Fibroblast of lung (primary cell): ENCODE measurements around the gene XYLB. TPM values are rescaled to one million over a fixed set of nuclear protein-coding genes. Genes with fewer than 3 reads are reported as not detected.

Experiments used
- DNase-seq, 2 donors: peaks; one replicate each; pipeline versions ENCODE4 v3.0.0 to v3.0.0-alpha.2; 2010; ENCODE audit warnings: low read depth in 2 of 2
- H2AFZ ChIP-seq: 2 replicates; pipeline ENCODE4 v1.5.1; 2012; ENCODE audit warnings: low read length, control low read depth, inconsistent platforms
- H3K27ac ChIP-seq: 2 replicates; pipeline ENCODE4 v1.5.1; 2011; ENCODE audit warnings: low read length, control low read depth; ENCODE audit not compliant: insufficient read depth
- H3K27me3 ChIP-seq: 2 replicates; pipeline ENCODE4 v1.5.1; 2011; ENCODE audit warnings: mild to moderate bottlenecking, low read length; ENCODE audit not compliant: control insufficient read depth, insufficient read depth
- H3K36me3 ChIP-seq: 2 replicates; pipeline ENCODE4 v1.5.1; 2011; ENCODE audit warnings: low read length; ENCODE audit not compliant: control insufficient read depth, insufficient read depth
- H3K4me1 ChIP-seq: 2 replicates; pipeline ENCODE4 v1.5.1; 2011; ENCODE audit warnings: low read length; ENCODE audit not compliant: control insufficient read depth, insufficient read depth; ENCODE audit errors: extremely low read depth
- H3K4me2 ChIP-seq: 2 replicates; pipeline ENCODE4 v1.5.1; 2011; ENCODE audit warnings: low read length, control low read depth; ENCODE audit not compliant: insufficient read depth; ENCODE audit errors: extremely low read depth
- H3K4me3 ChIP-seq, 4 experiments: fragments of 200-600 bp in 1 of 4; sonication (generic) in 1 of 4; replicated peaks in 1 of 4; 2 replicates each; pipeline ENCODE4 v1.5.1; 2011 to 2016; ENCODE audit warnings: low read length in 4 of 4, low read depth in 3 of 4, mild to moderate bottlenecking in 3 of 4, control low read depth in 2 of 4, inconsistent platforms in 1 of 4, mixed read lengths in 1 of 4; ENCODE audit not compliant: insufficient read depth in 1 of 4; ENCODE audit errors: control extremely low read depth in 1 of 4
- H3K79me2 ChIP-seq: 2 replicates; pipeline ENCODE4 v1.5.1; 2012; ENCODE audit warnings: mild to moderate bottlenecking, low read length, inconsistent platforms; ENCODE audit not compliant: control insufficient read depth, insufficient read depth
- H3K9ac ChIP-seq: 2 replicates; pipeline ENCODE4 v1.5.1; 2011; ENCODE audit warnings: mild to moderate bottlenecking, low read length, control low read depth; ENCODE audit not compliant: insufficient read depth
- H3K9me3 ChIP-seq: 2 replicates; pipeline ENCODE4 v1.5.1; 2012; ENCODE audit warnings: low read depth, low read length; ENCODE audit not compliant: control insufficient read depth, insufficient read depth
- H4K20me1 ChIP-seq: 2 replicates; pipeline ENCODE4 v1.5.1; 2011; ENCODE audit warnings: low read length; ENCODE audit not compliant: control insufficient read depth, insufficient read depth; ENCODE audit errors: extremely low read depth
- EZH2 ChIP-seq: IDR thresholded peaks from 2 replicates; pipeline ENCODE4 v1.5.1; 2012; ENCODE audit warnings: low read length, control low read depth, mild to moderate bottlenecking; ENCODE audit errors: missing control alignments
- polyA plus RNA-seq, 2 donors: library from polyadenylated mRNA; depleted of rRNA in 1 of 2; stranded (reverse) in 1 of 2; unstranded in 1 of 2; fragments of >200 nt; gene quantifications; 2 replicates each; pipeline ENCODE4 v1.2.1, GENCODE V29; 2011 to 2012; ENCODE audit warnings: missing spikeins in 1 of 2
- total RNA-seq: library from RNA; depleted of rRNA; stranded (reverse); fragments of >200 nt; gene quantifications from 2 replicates; pipeline ENCODE4 v1.2.1, GENCODE V29; 2014
- TF ChIP-seq, protein P1 (sequence below), 2 donors: IDR thresholded peaks in 1 of 2; conservative IDR thresholded peaks in 1 of 2; 1 replicate in 1 of 2; 2 replicates in 1 of 2; pipeline ENCODE4 v1.5.1; 2011 to 2012; ENCODE audit warnings: low read length in 2 of 2, control low read depth in 1 of 2, inconsistent platforms in 1 of 2, low read depth in 1 of 2, mild to moderate bottlenecking in 1 of 2

The XYLB gene
- total and polyA plus RNA-seq, 2 donors (not counting 1 experiment from before 2014, with no cell fraction given): 2.2 to 5.1 TPM

DNA sequence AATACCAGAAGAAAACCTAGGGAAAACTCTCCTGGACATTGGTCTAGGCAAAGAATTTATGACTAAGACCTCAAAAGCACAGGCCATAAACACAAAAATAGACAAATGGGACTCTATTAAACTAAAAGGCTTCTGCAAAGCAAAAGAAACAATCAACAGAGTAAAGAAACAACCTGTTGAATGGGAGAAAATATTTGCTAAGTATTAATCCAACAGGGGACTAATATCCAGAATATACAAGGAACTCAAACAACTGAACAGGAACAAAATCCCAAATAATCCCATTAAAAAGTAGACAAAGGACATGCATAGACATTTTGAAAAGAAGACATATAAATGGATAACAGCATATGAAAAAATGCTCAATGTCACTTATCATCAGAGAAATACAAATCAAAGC, 100.2 kb downstream of the XYLB start:
- no peak overlapping the region for H3K4me2 ChIP-seq
- no peak for DNase-seq

DNA sequence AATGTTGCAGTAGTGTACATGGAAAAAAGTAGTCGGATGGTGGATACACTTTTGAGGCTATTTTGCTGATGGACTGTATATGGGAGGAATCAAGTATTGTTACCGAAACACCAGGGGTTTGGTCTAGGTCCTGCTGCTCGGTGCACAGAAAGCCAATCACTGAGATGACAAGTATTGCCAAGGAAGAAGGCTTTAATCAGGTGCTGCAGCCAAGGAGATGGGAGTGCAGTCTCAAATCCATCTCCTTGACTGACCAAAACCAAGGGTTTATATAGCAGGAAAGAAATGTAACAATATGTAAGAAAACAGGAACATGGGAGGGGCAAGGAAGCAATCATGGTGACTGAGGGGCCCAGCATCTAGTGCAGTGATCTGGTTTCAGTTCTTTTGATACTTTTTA, 104.3 kb downstream of the XYLB start:
- no peak for DNase-seq
- Histone ChIP-seq H4K20me1 (no peaks in the 10 kb centered on the region), H3K4me2 (no peak overlapping the region), H3K9ac (no peak overlapping the region), H3K79me2 (no peaks in the 10 kb centered on the region), H3K36me3 (no peaks in the 10 kb centered on the region), H3K4me1 (no peaks in the 10 kb centered on the region), H3K27me3 (no peaks in the 10 kb centered on the region), H3K9me3 (no peaks in the 10 kb centered on the region), H3K4me3 (no peak overlapping the region), H3K27ac (no peak overlapping the region), H2AFZ (no peak overlapping the region)
- TF ChIP-seq, protein P1, sequence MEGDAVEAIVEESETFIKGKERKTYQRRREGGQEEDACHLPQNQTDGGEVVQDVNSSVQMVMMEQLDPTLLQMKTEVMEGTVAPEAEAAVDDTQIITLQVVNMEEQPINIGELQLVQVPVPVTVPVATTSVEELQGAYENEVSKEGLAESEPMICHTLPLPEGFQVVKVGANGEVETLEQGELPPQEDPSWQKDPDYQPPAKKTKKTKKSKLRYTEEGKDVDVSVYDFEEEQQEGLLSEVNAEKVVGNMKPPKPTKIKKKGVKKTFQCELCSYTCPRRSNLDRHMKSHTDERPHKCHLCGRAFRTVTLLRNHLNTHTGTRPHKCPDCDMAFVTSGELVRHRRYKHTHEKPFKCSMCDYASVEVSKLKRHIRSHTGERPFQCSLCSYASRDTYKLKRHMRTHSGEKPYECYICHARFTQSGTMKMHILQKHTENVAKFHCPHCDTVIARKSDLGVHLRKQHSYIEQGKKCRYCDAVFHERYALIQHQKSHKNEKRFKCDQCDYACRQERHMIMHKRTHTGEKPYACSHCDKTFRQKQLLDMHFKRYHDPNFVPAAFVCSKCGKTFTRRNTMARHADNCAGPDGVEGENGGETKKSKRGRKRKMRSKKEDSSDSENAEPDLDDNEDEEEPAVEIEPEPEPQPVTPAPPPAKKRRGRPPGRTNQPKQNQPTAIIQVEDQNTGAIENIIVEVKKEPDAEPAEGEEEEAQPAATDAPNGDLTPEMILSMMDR (conservative IDR thresholded peaks at IDR 0.05 in 1 of 2, IDR thresholded peaks at IDR 0.05 in 1 of 2; ENCODE audit: low read depth in 1 of 2, low read length in 2 of 2): no peak
- TF ChIP-seq EZH2: no peak

More for the DNA sequence above, 100.2 kb downstream of the XYLB start:
- TF ChIP-seq, protein P1 (conservative IDR thresholded peaks at IDR 0.05 in 1 of 2, IDR thresholded peaks at IDR 0.05 in 1 of 2; ENCODE audit: low read depth in 1 of 2, low read length in 2 of 2): no peak
- no peak for TF ChIP-seq EZH2
- no peaks in the 10 kb centered on the region for H3K4me1 ChIP-seq
- H3K9ac ChIP-seq: no peak overlapping the region
- H4K20me1 ChIP-seq: no peaks in the 10 kb centered on the region
- no peak overlapping the region for H3K27ac ChIP-seq
- H3K79me2 ChIP-seq: no peaks in the 10 kb centered on the region
- no peaks in the 10 kb centered on the region for H3K36me3 ChIP-seq
- no peak overlapping the region for H2AFZ ChIP-seq
- H3K9me3 ChIP-seq: no peaks in the 10 kb centered on the region
- H3K4me3 ChIP-seq: no peak overlapping the region
- no peaks in the 10 kb centered on the region for H3K27me3 ChIP-seq

DNA sequence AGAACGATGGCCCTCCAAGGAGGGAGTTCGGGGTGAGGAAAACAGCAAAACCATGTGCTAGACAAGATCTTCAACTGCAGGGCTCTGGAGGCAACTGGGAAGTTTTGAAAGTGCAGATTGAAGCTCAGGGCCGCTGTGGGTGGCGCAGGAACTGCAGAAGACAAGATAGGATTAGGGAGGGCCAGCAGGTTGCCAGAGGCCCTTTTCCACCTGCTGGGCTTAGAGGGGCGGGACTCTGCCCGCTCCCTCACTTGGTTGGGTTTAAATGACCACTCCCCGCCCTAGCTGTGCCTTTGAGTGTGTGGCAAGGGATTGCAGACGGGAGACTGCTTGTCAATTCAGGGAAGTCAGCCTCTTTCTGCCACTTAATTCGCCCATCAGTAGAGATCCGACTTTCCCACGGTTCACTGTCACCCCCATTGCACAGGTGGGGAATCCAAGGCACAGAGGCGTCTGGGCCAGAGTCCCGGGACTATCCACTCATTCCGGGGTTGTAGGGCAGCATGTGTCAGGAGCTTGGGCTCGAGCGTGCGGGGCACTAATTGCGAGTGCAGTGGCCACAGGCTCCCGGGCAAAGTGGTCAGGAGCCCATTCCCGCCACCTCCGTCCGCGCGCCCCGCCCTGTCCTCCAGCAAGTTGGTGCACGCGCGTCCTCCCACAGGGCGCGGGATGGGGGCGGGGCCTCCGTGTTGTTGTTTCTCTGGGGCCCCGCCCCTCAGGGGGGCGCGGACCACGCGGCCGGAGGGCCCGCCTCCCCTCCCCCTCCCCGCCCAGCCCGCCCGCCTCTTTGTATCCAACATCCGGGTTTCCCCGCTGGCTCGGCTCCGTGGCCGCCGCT, 106.7 kb downstream of the XYLB start, which contains the start of gene ACVR2B:
Gene ACVR2B, plus strand, starts transcription at position 816 of the 838 bp plus-strand sequence. CDS start 433 bp downstream, outside the sequence.
- Histone ChIP-seq H3K36me3 (no peaks in the 10 kb centered on the region), H3K9me3 (no peaks in the 10 kb centered on the region), H3K4me3 (peak within 1 kb of the TSS; percentile 41 to 71 (median 64)), H3K27me3 (no peaks in the 10 kb centered on the region), H3K9ac (peak within 1 kb of the TSS; percentile 65), H4K20me1 (no peaks in the 10 kb centered on the region), H3K4me2 (peak within 1 kb of the TSS; percentile 86), H2AFZ (peak within 1 kb of the TSS; percentile 61), H3K79me2 (no peaks in the 10 kb centered on the region), H3K27ac (no peak within 1 kb of the TSS), H3K4me1 (no peaks in the 10 kb centered on the region)
- peak; percentile 59 to 79 for DNase-seq
- no peak for TF ChIP-seq EZH2
- TF ChIP-seq, protein P1 (conservative IDR thresholded peaks at IDR 0.05 in 1 of 2, IDR thresholded peaks at IDR 0.05 in 1 of 2; ENCODE audit: low read depth in 1 of 2, low read length in 2 of 2): no peak
